Tibial artery (tissue), 4 donors: ENCODE measurements around the gene PDE5A.

Experiments used
- DNase-seq, 2 donors: peaks; one replicate each; pipeline ENCODE4 v3.0.0-alpha.2; 2019
- H3K27ac ChIP-seq, 2 donors: fragments of 200-600 bp; sonication (generic) in 1 of 2; 1 replicate in 1 of 2; 2 replicates in 1 of 2; pipeline ENCODE4 v1.5.1; 2018 to 2019; ENCODE audit warnings: mild to moderate bottlenecking in 1 of 2
- H3K27me3 ChIP-seq, 2 donors: fragments of 200-600 bp; sonication (generic) in 1 of 2; one replicate each; pipeline versions ENCODE4 v1.5.1 to v1.6.0; 2016 to 2019
- H3K36me3 ChIP-seq, 3 donors: fragments of 200-600 bp; sonication (generic) in 2 of 3; one replicate each; pipeline ENCODE4 v1.5.1; 2016 to 2019; ENCODE audit warnings: mild to moderate bottlenecking in 2 of 3
- H3K4me1 ChIP-seq, 4 donors: fragments of 200-600 bp; sonication (generic) in 2 of 4; 1 replicate in 3 of 4; 2 replicates in 1 of 4; pipeline ENCODE4 v1.5.1; 2016 to 2019
- H3K4me3 ChIP-seq, 2 donors: fragments of 200-600 bp; sonication (generic) in 1 of 2; 1 replicate in 1 of 2; 2 replicates in 1 of 2; pipeline ENCODE4 v1.5.1; 2018 to 2019; ENCODE audit warnings: mild to moderate bottlenecking in 2 of 2
- H3K9me3 ChIP-seq, 3 donors: fragments of 200-600 bp; sonication (generic) in 1 of 3; one replicate each; pipeline ENCODE4 v1.5.1; 2016 to 2019
- CTCF ChIP-seq, 2 experiments: fragments of 200-600 bp in 1 of 2; fragments of 450-650 bp in 1 of 2; IDR thresholded peaks; one replicate each; pipeline ENCODE4 v1.5.1; 2017 to 2019; ENCODE audit warnings: antibody characterized with exemption in 2 of 2, mild to moderate bottlenecking in 1 of 2, moderate library complexity in 1 of 2
- intact Hi-C: fragments of 100-400 bp; cut with DNase I; formaldehyde crosslinking; loops from one replicate; pipeline ENCODE4 v1.15.0; 2023; ENCODE audit warnings: low total_unique reads

PDE5A gene

GRCh38 chr4:119671205-119671604, 42.6 kb upstream of the PDE5A start:
- Histone ChIP-seq H3K4me1 (no peaks in the 10 kb centered on the region), H3K27me3 (no peaks in the 10 kb centered on the region), H3K9me3 (no peaks in the 10 kb centered on the region), H3K4me3 (no peak overlapping the region), H3K36me3 (no peaks in the 10 kb centered on the region), H3K27ac (no peak overlapping the region)
- no peak for DNase-seq
- TF ChIP-seq CTCF (IDR thresholded peaks at IDR 0.05): no peak
- intact Hi-C loops: no loop called here

DNA sequence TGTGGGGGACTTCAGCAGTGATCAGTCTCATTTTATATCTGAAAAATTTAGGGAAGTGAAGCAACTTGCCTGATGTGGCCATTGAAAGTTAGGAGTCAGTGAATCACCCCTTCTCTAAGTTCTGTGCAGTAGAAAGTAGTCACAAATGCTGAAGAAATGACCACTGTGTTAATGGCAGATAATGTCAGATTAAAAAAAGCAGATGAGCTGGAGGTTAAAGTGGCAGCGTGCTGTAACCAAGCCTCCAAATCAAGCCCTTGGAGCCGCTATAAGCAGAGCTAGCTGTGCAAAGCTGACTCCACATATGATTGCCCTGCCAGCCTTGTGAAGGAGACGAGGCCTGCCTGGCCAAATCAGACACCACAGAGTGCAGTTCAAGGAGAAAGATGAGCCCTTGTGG, 39.2 kb upstream of the PDE5A start:
- intact Hi-C loops: no loop called here
- no peak overlapping the region for H3K4me3 ChIP-seq

DNA sequence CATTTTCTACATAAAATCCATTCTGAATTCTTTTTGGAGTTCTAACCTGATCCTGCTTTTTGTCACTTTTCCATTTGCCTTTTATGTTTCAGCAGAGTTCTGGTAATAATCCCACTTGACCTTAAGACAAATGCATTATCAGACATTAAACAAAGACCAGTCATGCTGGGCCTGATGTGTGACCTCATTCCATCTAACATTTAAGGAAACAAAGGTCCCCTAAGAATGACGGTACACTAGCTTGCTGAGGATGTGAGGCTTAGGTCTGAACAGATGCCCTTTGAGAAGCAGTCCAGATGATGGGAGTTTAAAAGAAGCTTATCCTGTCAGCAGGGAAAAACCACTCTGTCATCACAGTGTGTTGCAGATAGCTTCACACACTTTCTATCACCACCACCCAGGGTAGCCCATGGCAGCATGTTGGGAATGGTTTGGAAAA, 38.1 kb upstream of the PDE5A start:
- Histone ChIP-seq H3K4me3 (no peak overlapping the region), H3K36me3 (no peaks in the 10 kb centered on the region), H3K9me3 (no peaks in the 10 kb centered on the region), H3K27ac (no peak overlapping the region), H3K27me3 (no peaks in the 10 kb centered on the region), H3K4me1 (peaks cover 0 to 28% (median 3%) of the 10 kb centered on the region in 4 donors)
- TF ChIP-seq CTCF (IDR thresholded peaks at IDR 0.05): no peak
- intact Hi-C loops: no loop called here
- no peak for DNase-seq

More for the DNA sequence above, 39.2 kb upstream of the PDE5A start:
- H3K36me3 ChIP-seq: no peaks in the 10 kb centered on the region
- H3K9me3 ChIP-seq: no peaks in the 10 kb centered on the region
- H3K4me1 ChIP-seq: peaks cover 0 to 25% (median 3%) of the 10 kb centered on the region in 4 donors
- no peak for DNase-seq
- H3K27me3 ChIP-seq: no peaks in the 10 kb centered on the region
- no peak overlapping the region for H3K27ac ChIP-seq
- no peak for TF ChIP-seq CTCF (IDR thresholded peaks at IDR 0.05)

DNA sequence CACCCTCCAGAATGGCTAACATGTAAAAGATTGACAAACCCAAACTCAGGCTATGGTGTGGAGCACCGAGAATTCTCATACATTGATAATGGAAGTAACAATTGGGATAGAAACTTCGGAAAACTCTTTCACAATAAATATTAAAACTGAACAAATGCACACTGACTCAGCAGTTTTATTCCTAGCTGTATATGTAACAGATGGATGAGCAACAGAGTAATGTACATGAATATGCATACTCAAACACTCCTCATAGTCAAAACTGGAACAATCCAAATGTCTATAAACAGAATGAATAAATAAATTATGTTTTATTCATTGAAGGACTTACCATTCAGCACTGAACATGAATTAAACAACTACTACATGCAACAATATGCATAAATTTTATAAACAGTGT, 37.1 kb upstream of the PDE5A start:
- Histone ChIP-seq H3K4me1 (peaks cover 0 to 28% (median 3%) of the 10 kb centered on the region in 4 donors), H3K27ac (no peak overlapping the region), H3K36me3 (no peaks in the 10 kb centered on the region), H3K9me3 (no peaks in the 10 kb centered on the region), H3K4me3 (no peak overlapping the region), H3K27me3 (no peaks in the 10 kb centered on the region)
- intact Hi-C loops: no loop called here
- TF ChIP-seq CTCF (IDR thresholded peaks at IDR 0.05): no peak
- no peak for DNase-seq

- Histone ChIP-seq H3K36me3 (no peaks in the 10 kb centered on the region), H3K9me3 (no peaks in the 10 kb centered on the region), H3K4me3 (peak overlapping the region; percentile 29 to 30), H3K27ac (peak overlapping the region; percentile 42 to 67), H3K4me1 (peaks cover 0 to 28% (median 3%) of the 10 kb centered on the region in 4 donors), H3K27me3 (no peaks in the 10 kb centered on the region)
- DNase-seq: no peak
- no peak for TF ChIP-seq CTCF (IDR thresholded peaks at IDR 0.05)
- intact Hi-C loops: no loop called here
These were observed 35.7 kb upstream of the PDE5A start for GRCh38 chr4:119664168-119664907.
